GM12878 (cell line): ENCODE results near the gene ADSL. TPM values are rescaled to one million over a fixed set of nuclear protein-coding genes. Genes with fewer than 3 reads are reported as not detected.

Source experiments
- BACH1 ChIP-seq: fragments of 450-650 bp; IDR thresholded peaks from 2 replicates; pipeline ENCODE4 v1.6.1; 2017; ENCODE audit warnings: mild to moderate bottlenecking, borderline replicate concordance
- BHLHE40 ChIP-seq, 2 experiments: fragments of 450-650 bp in 1 of 2; IDR thresholded peaks; 2 replicates each; pipeline ENCODE4 v1.6.1; 2011 to 2017; ENCODE audit warnings: low read depth in 2 of 2, borderline replicate concordance in 1 of 2, improper control_type of control experiment in 1 of 2, low read length in 1 of 2, mild to moderate bottlenecking in 1 of 2
- E4F1 ChIP-seq: fragments of 450-650 bp; IDR thresholded peaks from 2 replicates; pipeline ENCODE4 v1.6.1; 2018; ENCODE audit warnings: borderline replicate concordance, mild to moderate bottlenecking; ENCODE audit not compliant: partially characterized antibody
- ESRRA ChIP-seq: IDR thresholded peaks from 2 replicates; pipeline ENCODE4 v1.6.1; 2012; ENCODE audit warnings: mild to moderate bottlenecking, low read length, improper control_type of control experiment
- NBN ChIP-seq: fragments of 450-650 bp; IDR thresholded peaks from 2 replicates; pipeline ENCODE4 v1.6.1; 2016
- NFIC ChIP-seq: IDR thresholded peaks from 2 replicates; pipeline ENCODE4 v1.6.1; 2012; ENCODE audit warnings: low read depth, mild to moderate bottlenecking, inconsistent platforms, low read length, moderate library complexity
- PBX3 ChIP-seq: IDR thresholded peaks from 2 replicates; pipeline ENCODE4 v1.6.1; 2011; ENCODE audit warnings: mild to moderate bottlenecking, low read depth, low read length, moderate library complexity; ENCODE audit not compliant: insufficient replicate concordance
- POLR2AphosphoS2 ChIP-seq: IDR thresholded peaks from 2 replicates; pipeline ENCODE4 v1.6.1; 2011; ENCODE audit warnings: low read depth, mild to moderate bottlenecking, low read length, improper control_type of control experiment, moderate library complexity
- RELA ChIP-seq: fragments of 450-650 bp; IDR thresholded peaks from 2 replicates; pipeline ENCODE4 v1.8.0; 2014; ENCODE audit warnings: borderline replicate concordance; ENCODE audit not compliant: partially characterized antibody
- SIX5 ChIP-seq: IDR thresholded peaks from 2 replicates; pipeline ENCODE4 v1.6.1; 2011; ENCODE audit warnings: mild to moderate bottlenecking, low read depth, low read length, moderate library complexity; ENCODE audit not compliant: severe bottlenecking
- ZBTB33 ChIP-seq: fragments of 450-650 bp; IDR thresholded peaks from 2 replicates; pipeline ENCODE4 v1.6.1; 2017; ENCODE audit warnings: mild to moderate bottlenecking
- polyA plus RNA-seq, 11 experiments: library from polyadenylated mRNA; depleted of rRNA in 4 of 11; unstranded in 6 of 11; stranded (reverse) in 5 of 11; fragments of >200 nt; fragmentation: Nextera tagmentation in 4 of 11; fragmentation: Illumina TruSeq in 1 of 11; extraction: Ambion mirVana in 4 of 11; extraction: Trizol in 1 of 11; gene quantifications; 1 replicate in 1 of 11; 2 replicates in 10 of 11; pipeline versions ENCODE4 v1.2.1 to v1.2.3, GENCODE V29; 2011 to 2016; ENCODE audit warnings: inconsistent platforms in 2 of 11, missing spikeins in 2 of 11, low read depth in 1 of 11
- total RNA-seq, 4 experiments: library from RNA; depleted of rRNA in 3 of 4; stranded (reverse); fragments of >200 nt in 3 of 4; fragmentation: Illumina TruSeq in 1 of 4; extraction: Trizol in 1 of 4; gene quantifications; 2 replicates each; pipeline versions ENCODE4 v1.2.1 to v1.2.3, GENCODE V29; 2013 to 2021
- TF ChIP-seq, protein P1 (sequence below): fragments of 450-650 bp; formaldehyde crosslinking; IDR thresholded peaks from 2 replicates; pipeline ENCODE4 v1.4.0; 2020; ENCODE audit warnings: mild to moderate bottlenecking, moderate library complexity
- TF ChIP-seq, protein P2 (sequence below): IDR thresholded peaks from 2 replicates; pipeline ENCODE4 v1.6.1; 2011; ENCODE audit warnings: borderline replicate concordance, low read depth, mild to moderate bottlenecking, moderate library complexity, low read length; ENCODE audit not compliant: insufficient read depth, poor library complexity, severe bottlenecking

ADSL gene
- total and polyA plus RNA-seq, 10 of the 15 experiments (the other 5 are each of a cell fraction or from before 2014, with no cell fraction given) = 126 to 313 (median 143) TPM

- no peak; the same call in 1 of the 2 replicates for TF ChIP-seq BACH1
- no peak for TF ChIP-seq ESRRA
- peak; percentile 47; the same call in 1 of the 2 replicates for TF ChIP-seq NBN
- peak; percentile 86 for TF ChIP-seq NFIC
- no peak for TF ChIP-seq SIX5
- TF ChIP-seq, protein P1, sequence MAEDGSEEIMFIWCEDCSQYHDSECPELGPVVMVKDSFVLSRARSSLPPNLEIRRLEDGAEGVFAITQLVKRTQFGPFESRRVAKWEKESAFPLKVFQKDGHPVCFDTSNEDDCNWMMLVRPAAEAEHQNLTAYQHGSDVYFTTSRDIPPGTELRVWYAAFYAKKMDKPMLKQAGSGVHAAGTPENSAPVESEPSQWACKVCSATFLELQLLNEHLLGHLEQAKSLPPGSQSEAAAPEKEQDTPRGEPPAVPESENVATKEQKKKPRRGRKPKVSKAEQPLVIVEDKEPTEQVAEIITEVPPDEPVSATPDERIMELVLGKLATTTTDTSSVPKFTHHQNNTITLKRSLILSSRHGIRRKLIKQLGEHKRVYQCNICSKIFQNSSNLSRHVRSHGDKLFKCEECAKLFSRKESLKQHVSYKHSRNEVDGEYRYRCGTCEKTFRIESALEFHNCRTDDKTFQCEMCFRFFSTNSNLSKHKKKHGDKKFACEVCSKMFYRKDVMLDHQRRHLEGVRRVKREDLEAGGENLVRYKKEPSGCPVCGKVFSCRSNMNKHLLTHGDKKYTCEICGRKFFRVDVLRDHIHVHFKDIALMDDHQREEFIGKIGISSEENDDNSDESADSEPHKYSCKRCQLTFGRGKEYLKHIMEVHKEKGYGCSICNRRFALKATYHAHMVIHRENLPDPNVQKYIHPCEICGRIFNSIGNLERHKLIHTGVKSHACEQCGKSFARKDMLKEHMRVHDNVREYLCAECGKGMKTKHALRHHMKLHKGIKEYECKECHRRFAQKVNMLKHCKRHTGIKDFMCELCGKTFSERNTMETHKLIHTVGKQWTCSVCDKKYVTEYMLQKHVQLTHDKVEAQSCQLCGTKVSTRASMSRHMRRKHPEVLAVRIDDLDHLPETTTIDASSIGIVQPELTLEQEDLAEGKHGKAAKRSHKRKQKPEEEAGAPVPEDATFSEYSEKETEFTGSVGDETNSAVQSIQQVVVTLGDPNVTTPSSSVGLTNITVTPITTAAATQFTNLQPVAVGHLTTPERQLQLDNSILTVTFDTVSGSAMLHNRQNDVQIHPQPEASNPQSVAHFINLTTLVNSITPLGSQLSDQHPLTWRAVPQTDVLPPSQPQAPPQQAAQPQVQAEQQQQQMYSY (CRISPR knock-in tag) = no peak
- TF ChIP-seq, protein P2, sequence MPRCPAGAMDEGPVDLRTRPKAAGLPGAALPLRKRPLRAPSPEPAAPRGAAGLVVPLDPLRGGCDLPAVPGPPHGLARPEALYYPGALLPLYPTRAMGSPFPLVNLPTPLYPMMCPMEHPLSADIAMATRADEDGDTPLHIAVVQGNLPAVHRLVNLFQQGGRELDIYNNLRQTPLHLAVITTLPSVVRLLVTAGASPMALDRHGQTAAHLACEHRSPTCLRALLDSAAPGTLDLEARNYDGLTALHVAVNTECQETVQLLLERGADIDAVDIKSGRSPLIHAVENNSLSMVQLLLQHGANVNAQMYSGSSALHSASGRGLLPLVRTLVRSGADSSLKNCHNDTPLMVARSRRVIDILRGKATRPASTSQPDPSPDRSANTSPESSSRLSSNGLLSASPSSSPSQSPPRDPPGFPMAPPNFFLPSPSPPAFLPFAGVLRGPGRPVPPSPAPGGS = no peak
- no peak for TF ChIP-seq ZBTB33
- TF ChIP-seq E4F1 = no peak
- no peak for TF ChIP-seq RELA
- 0 out of 4 replicates have a peak, but pooled peaks of 1 of the 2 experiments have one; percentile 11 for TF ChIP-seq BHLHE40 (IDR thresholded peaks at IDR 0.05; ENCODE audit: borderline replicate concordance in 1 of 2, low read depth in 2 of 2, low read length in 1 of 2)
- TF ChIP-seq PBX3 = no peak
- no peak for TF ChIP-seq POLR2AphosphoS2
Observed at GRCh38 chr22:40436505-40437431, 90.5 kb downstream of the ADSL start (continued).
